HG03571 (cell line): ENCODE results near the gene CBLB.

Experiments
- ATAC-seq: cut with Tn5 transposase; IDR thresholded peaks from one replicate; pipeline ENCODE4 v1.9.1; 2021; ENCODE audit not compliant: unreplicated experiment

The CBLB gene

DNA sequence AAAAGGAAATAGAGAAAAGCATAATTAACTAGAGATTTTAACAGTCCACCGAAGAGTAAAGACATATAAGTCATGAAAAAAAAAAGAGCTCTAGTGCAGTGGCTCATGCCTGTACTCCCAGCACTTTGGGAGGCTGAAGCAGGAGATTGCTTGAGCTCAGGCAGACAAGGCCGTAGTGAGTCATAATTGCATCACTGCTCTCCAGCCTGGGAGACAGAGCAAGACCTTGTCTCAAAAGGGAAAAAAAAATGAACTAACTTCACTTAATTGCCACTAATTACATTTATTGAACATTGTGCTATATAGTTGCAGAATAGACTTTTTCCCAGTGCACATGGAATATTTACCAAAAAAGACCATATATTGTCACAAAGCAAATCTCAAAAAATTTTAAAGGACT lies 221.8 kb downstream of the CBLB start:
- no peak for ATAC-seq

DNA sequence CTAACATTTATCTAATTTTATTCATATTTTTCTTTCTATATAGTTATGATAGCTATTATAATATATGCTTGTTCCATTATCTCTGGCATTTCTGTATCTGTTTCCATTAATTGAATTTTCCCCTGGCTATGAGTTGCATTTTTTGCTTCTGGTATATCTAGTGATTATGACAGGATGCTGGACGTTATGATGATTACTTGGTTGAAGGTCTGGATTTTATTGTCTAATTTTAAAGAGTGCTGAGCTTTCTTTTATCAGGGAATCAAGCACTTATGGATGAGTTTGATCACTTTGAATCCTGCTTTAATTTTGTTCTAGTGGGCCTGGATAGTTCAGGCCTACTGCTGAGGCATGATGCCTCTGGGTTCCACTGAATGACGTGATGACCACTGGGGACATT lies 229.7 kb downstream of the CBLB start:
- no peak for ATAC-seq

DNA sequence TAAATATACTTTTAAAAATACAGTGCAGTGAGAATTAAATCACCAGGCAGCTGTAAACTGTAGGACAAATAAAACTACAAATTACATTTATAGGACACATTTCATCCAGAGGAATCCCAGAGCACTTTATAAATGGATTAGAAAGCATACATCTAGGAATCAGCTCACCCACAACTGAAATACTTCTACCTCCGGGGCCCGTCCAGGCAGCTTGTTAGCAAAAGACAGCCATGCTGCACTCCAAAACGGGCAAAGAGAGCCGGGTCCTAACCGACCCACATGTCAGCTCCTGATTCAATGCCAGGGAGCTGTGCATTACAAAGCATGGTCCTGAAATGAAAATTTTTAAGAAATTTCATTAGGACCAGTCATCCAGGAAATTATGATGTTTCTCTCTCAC lies 234.1 kb downstream of the CBLB start:
- no peak for ATAC-seq

DNA sequence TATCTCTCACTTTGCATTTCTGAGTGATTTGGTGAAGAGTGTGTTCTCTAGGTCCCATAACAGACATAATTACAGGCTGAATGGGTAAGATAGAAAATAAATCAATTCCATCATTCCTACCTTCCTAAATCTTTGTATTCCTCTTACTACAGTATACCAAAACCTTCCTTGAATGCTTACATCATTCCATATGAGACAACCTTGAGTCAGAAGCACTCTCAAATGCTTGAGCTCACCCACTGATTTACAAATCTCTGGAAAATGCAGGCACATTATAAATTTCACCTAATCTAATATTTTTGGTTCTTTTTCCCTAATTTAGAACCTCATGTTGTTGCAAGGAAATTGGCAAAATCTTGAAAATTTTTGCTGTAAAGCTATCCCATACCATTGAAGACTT lies 239.1 kb downstream of the CBLB start:
- ATAC-seq, result no peak

DNA sequence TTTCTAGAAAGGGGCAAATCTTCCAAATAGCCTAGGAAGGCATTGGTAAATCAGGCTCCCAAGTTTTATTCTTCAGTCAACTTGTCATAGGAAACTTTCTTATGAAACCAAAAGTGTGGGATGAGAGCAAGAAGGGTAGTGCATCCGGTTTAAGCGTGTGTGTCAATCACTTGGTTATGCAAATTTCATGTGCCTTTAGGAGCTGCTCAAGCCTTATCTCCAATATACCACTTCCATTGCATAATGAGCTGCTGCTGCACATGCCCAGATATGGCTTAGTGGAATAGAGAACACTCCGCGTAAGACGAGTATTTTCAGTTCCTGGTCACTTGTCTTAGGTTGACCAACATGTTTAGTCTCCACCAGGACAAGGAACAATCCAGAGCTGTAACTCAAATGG lies 242.1 kb downstream of the CBLB start:
- ATAC-seq, result no peak

DNA sequence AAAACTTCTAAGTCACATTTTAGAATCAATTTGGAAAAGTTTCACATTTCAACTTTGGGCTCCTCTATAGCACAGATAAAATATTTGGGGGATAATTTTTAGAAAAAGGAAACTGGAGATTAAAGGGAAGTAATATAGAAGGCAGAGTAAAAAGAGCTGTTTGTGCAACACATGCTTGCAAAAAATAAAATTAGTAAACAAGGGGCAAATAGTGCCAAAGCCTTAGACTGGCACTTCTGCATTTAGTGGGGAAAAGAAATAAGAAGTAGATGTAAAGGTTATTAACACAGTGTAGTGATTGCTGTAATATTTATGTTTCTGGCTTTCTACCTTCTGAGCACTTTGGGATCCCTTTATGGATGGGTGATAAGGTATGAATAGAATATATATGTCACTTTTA lies 246.6 kb downstream of the CBLB start:
- no peak for ATAC-seq

DNA sequence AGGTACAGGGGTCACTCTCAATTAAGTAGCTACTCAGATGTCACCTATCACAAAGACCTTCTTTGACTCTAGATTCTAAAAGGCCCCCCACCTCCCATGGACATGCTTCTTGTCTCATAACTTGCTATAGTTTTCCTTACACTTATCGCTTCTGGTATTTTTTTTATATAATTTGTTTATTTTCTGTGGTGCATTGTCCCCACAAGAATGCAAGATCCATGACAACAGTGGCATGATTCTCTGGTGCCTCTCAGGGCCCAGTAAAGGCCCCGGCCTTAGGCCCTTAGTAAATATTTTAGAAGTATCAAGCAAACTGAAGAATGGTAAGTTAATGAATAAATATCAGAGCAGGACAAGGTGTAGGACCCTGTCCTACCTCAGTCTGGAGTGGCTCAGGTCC lies 248.6 kb downstream of the CBLB start:
- ATAC-seq, result no peak

DNA sequence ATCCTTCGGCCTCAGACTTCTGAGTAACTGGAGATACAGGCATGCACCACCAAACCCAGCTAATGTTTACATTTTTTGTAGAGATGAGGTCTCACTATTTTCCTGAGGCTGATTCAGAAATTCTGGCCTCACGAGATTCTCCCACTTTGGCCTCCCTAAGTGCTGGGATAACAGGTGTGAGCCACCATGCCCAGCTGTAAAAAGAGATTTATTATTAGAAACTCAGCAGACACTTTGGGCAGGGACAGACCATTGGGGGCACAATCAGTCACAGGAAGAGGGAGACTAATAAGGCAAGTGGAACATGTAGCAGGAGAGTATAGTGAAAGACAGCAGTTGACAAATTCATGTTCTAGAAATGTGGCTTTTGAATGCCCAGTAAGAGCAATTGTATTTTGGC lies 249.2 kb downstream of the CBLB start:
- ATAC-seq, result no peak

DNA sequence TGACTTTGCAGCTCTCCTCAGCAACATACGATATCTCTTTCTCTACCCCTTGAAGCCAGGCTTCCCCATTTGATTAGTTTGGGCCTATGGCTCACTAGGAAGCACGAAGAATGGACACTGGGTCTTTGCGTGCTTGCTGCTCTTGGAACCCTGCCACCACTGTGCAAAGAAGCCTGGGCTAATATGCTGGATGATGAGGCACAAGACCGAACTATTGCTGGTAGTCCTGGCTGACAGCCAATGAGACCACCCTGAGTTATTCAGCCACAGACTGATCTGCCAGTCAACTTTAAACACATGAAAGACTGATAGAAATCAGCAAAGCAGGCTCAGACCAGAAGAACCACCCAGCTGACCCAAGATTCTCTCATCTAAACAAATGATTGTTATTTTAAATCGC lies 250.3 kb downstream of the CBLB start:
- ATAC-seq, result no peak

DNA sequence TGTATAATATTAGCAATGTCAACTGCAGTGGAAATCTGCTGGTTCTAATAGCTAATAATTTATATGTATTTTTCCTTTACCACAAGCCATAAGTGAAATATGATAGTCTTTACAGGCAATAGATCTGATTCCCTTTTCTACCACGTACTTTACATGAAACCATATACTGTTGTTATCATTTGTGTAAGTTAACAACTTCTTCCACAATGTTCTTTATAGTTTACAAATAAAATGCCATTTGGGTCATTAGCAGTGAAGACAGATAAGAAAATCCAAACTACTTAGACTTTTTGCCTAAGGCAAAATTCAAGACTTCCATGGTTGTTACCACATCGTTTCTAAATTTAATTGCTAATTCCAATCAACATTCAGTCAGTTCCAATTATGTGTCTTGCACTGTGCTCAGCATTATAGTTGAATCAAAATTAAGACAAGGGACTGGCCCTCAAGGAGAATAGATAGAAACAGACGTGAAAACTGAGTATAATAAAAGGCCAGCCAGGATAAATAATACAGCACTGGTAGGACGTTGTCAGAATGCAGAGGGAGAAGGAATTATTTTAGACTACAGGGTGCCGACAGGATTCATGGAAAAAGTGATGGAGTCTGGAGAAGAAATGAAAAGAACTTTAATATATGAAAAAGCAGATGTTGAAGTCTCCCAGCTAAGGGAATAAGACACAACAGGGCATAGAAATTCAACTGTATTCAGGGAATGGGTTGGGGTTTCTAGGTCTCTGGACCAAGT lies 252.3 kb downstream of the CBLB start:
- no peak for ATAC-seq

DNA sequence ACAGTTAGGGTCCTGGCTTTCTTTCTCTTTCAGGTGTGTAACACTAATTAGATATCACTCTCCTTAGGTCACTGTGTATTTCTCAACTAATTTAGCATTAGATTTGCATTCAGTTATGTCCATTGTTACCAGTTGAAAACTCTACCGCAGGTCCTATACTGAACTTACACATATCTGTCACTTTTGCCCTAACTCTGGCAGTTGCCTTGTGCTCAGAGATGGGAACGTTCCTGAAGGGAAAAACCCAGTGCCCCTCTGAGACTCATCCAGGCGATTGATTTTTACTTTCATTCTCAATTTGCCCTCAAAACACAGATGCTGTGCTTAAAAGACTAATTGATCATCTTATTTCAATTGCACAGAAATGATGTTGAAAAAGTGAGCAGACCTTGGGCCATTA lies 253.0 kb downstream of the CBLB start:
- no peak for ATAC-seq

DNA sequence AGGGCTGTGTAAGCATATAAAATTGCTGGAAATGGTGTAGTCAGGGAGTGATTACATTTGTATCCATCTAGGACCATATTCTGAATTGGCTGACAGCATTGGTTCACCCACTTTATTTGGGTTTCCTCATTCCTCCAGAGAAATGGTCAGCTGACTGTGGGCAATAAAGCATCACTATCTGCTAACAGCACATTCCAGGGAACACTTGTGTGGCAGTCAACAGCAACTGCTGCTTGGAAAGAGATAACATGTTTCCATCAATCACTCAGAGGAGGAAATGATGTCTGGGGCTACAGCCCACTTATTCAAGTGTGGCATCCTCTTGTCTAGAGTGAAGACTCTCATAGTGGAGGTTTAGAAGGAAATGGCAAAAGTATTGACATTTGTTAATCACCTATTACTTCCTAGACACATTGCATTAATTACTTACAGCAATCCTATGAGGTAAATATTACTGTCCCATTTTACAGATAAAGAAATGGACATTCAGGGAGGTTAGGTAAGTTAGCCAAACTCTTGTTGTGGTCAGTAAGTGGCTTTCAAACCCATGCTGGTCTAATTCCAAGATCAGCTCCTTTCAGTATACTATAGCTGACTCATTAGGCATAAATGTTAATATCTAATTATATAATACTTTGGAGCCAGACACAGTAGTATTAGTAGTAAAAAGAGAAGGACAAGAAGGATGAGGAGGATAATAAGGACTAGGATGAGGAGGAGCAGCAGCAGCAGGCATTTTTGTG lies 254.4 kb downstream of the CBLB start:
- no peak for ATAC-seq

DNA sequence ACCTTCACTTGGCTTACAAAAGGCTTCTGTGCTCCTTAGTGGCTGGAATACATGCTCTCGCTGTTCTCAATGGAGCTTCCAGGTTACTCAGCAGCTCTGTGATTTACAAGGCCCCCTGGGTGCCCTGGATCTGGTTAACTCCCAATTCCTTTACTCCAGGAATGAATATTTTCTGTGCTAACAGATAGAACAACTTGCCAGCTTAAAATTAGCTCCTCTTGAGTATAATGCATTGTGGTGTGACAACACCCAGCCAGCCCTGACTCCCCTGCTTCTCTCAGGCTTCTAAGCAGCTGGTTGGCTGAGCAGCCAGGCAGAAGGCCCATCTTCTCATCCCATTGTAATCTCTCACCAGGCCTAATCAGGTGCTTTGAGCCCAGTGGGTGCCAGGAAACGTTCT lies 255.7 kb downstream of the CBLB start:
- no peak for ATAC-seq

DNA sequence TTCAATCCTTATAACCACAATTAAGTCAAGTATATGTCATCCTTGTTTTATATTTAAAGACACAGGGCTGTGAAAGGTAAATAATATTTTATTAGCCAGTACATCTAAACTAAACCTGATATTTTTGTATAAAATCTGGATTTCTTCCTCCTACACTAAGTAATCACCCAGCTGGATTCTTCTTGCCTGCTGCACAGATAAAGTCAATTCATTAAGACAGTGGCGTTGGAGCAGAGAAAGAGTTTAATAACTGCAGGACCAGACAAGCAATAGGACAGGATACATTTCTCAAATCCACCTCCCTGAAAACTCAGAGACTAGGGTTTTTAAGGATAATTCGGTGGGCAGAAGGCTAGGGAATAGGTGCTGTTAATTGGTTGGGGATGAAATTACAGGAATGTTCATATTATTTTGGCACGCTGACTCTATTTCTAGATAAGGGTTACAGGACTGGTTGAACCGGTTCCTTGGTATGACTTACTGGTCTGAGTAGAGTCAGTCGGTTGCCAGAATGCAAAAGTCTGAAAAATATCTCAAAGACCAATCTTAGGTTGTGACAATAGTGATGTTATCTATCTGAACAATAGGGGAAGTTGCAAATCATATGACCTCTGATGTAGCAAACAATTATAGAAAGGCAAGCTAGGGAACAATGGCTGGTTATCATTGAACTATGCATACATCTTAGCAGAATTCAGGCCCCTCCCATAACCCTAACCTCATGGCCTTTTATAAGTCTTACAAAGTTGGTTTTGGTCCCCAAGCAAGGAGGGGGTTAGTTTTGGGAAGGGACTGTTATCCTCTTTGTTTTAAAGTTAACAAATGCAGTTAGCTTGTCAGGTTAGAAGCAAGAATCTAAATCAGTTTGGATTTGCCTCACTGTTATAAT lies 257.3 kb downstream of the CBLB start:
- ATAC-seq, result no peak

DNA sequence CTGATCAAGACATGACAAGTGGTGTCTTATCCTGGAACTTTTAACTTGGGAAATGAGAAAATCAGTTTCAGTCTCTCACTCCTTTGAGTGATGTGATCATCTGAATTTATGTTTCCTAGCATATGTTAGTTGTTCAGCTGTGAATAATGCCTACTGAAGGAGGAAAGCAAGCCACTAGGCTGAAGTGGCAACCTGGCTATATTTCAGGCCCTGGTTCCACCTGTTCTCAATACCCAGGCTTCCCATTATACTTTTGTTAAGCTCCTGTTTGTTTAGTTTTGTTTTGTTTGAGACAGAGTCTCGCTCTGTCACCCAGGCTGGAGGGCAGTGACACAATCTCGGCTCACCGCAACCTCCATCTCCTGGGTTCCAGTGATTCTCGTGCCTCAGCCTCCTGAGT lies 258.3 kb downstream of the CBLB start:
- no peak for ATAC-seq

DNA sequence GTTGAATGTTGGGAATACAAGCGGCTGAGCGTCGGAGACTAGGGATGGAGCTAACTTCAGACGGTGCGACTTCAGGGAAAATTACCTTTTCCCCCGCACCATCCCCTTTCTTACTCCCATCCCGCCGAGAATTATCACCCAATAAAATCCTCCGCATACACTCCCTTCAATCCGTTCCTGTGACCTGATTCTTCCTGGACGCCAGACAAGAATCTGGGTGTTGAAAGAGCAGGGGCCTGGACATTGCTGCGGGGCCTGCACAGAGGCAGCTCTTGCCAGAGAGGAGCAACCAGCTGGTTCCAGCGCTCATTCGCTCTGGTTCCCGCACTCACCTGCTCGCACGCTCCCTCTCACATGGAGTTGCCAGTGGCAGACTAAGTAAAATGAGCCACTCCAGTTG lies 260.2 kb downstream of the CBLB start:
- ATAC-seq, result no peak

DNA sequence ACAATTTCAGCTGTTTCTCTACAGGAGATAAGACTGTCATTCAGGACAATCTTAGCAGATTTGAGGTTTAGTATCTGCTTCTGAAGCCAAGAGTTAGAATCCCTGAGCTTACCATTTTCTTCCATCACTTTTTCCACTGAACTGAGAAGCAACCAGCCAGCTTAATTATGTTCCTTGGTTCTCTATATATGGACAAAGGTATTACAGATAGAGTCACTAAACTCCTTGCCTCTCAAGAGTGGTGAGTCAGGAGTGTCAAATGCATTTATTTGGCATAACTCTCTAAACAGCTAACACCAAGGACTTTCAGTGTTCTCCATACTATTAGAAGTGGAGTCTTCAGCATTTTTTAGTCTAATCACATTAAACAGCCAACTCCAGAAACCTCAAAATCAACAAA lies 262.8 kb downstream of the CBLB start:
- ATAC-seq, result no peak
